ENCODE data around the gene SAPCD2. TPM values are rescaled to one million over a fixed set of nuclear protein-coding genes. Genes with fewer than 3 reads are reported as not detected.

The SAPCD2 gene
- total and polyA plus RNA-seq, 10 donors = 0.76 to 6.5 (median 2.4) TPM

DNA sequence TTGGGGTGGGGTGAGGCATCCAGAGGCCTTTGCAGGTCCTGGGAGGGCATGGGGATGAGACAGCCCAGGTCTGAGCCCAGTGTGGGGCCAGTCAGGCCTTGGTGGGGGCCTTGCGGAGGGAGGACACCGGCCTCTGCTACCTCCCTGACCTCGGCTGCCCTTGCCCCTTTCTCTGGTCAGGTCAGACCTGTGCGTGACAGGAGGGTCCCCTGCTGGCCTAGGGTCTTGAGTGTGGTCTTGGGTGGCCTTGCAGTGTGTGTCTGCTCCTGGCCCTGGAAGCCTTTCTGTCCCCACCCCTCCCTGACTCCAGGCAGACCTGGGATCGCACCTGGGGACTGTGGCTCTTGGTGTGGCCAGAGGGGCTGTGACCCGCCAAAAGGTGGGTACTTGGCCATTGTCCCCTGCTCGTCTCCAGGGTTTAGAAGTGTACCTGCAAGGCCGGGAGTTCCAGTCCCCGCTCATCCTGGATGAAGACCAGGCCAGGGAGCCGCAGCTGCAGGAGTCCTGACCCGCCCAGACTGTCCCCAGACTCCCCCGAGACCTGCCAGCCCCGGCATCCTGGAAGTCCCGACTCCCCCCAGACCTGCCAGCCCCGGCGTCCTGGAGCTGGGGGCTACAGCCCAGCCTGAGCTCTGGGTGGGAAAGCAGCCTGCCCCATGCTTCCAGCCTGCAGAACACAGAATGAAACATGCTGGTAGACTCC lies 12.0 kb upstream of the SAPCD2 start:
- H3K27ac ChIP-seq = no peak overlapping the region
- peaks cover 0 to 8% (median 0%) of the 10 kb centered on the region in 7 donors for H3K27me3 ChIP-seq (replicated peaks in 1 of 7)
- H3K4me1 ChIP-seq = peaks cover 16 to 72% (median 40%) of the 10 kb centered on the region in 6 donors
- no peak for TF ChIP-seq POLR2AphosphoS5 (IDR thresholded peaks at IDR 0.05)
- TF ChIP-seq CTCF (IDR thresholded peaks at IDR 0.05 in 8 of 11, conservative IDR thresholded peaks at IDR 0.05 in 3 of 11) = no peak
- TF ChIP-seq POLR2A (IDR thresholded peaks at IDR 0.05) = no peak
- 86 to 92% (median 91%) methylated on average over 10 to 16 of the region's 16 CpGs for WGBS, 5 donors
- H3K4me3 ChIP-seq = no peak overlapping the region
- DNase-seq = peak; percentile 78
- H3K36me3 ChIP-seq = peaks cover 0 to 57% (median 44%) of the 10 kb centered on the region in 6 donors
- no peaks in the 10 kb centered on the region for H3K9me3 ChIP-seq
- intact Hi-C loops (cut with DNase I; ENCODE audit: low total_unique reads) = no loop called here

- Histone ChIP-seq H3K36me3 (peaks cover 0 to 57% (median 44%) of the 10 kb centered on the region in 6 donors), H3K27me3 (replicated peaks in 1 of 7) (peaks cover 0 to 8% (median 0%) of the 10 kb centered on the region in 7 donors), H3K9me3 (no peaks in the 10 kb centered on the region), H3K27ac (no peak overlapping the region), H3K4me3 (no peak overlapping the region), H3K4me1 (peaks cover 13 to 71% (median 38%) of the 10 kb centered on the region in 6 donors)
- no peak for DNase-seq
- TF ChIP-seq POLR2AphosphoS5 (IDR thresholded peaks at IDR 0.05) = peak in 1 of 3 donors; percentile 24
- TF ChIP-seq CTCF (IDR thresholded peaks at IDR 0.05 in 8 of 11, conservative IDR thresholded peaks at IDR 0.05 in 3 of 11) = no peak
- no peak for TF ChIP-seq POLR2A (IDR thresholded peaks at IDR 0.05)
- intact Hi-C loops (cut with DNase I; ENCODE audit: low total_unique reads) = no loop called here
- 90 to 97% (median 94%) methylated on average over 23 to 24 of the region's 24 CpGs for WGBS, 5 donors
Measured at GRCh38 chr9:137080260-137081122, 10.1 kb upstream of the SAPCD2 start.

DNA sequence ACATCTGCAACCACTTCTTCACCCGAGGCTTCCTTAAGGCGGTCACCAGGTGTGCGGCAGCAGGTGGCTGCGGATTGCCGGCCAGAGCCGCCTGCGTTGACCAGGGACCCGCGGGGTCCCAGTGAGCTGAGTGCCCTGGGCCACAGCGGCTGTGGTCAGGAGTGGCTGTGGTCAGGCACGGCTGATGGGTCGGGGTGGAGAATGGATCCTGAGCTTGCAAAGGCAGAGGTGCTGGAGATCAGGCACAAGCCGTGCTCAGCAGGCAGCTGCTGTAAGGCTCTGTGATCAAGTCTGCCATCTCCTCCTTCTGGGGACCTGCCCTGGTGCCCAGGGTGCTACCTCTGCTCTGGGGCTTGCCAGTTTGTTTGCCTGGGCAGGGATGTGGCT lies 9.0 kb upstream of the SAPCD2 start:
- TF ChIP-seq POLR2A (IDR thresholded peaks at IDR 0.05) (no peak), POLR2AphosphoS5 (IDR thresholded peaks at IDR 0.05) (no peak), CTCF (IDR thresholded peaks at IDR 0.05 in 8 of 11, conservative IDR thresholded peaks at IDR 0.05 in 3 of 11) (no peak)
- Histone ChIP-seq H3K4me1 (peaks cover 9 to 71% (median 29%) of the 10 kb centered on the region in 6 donors), H3K36me3 (peaks cover 0 to 57% (median 44%) of the 10 kb centered on the region in 6 donors), H3K9me3 (no peaks in the 10 kb centered on the region), H3K27me3 (replicated peaks in 1 of 7) (peaks cover 0 to 8% (median 0%) of the 10 kb centered on the region in 7 donors), H3K4me3 (peak overlapping the region in 1 of 8 donors; percentile 94), H3K27ac (no peak overlapping the region)
- intact Hi-C loops (cut with DNase I; ENCODE audit: low total_unique reads) = no loop called here
- no peak for DNase-seq
- WGBS, 5 donors = 85 to 97% (median 95%) methylated on average over 6 to 13 of the region's 13 CpGs

All from spleen (tissue), 11 donors.